Stimulated activated effector memory CD8-positive, alpha-beta T cell treated with anti-CD3 and anti-CD28 coated beads, Interleukin-12 subunit alpha, Interleukin-12 subunit beta, amount 100 ng/mL, for 72 hours (primary cell): Measurements from ENCODE around the gene TRMU.

Source experiments
- ATAC-seq: fragments of 150-1000 bp; cut with Tn5 transposase; 2 replicates; pipeline ENCODE4 v1.10.0; 2021
- DNase-seq, 2 donors: peaks; one replicate each; pipeline ENCODE4 v3.0.0; 2021 to 2022; ENCODE audit warnings: low spot score in 2 of 2
- H3K27ac Mint-ChIP-seq: one replicate; pipeline ENCODE4 v1.8.0; 2022; ENCODE audit warnings: mild to moderate bottlenecking, mixed read lengths
- H3K36me3 Mint-ChIP-seq: one replicate; pipeline ENCODE4 v1.8.0; 2022; ENCODE audit warnings: mild to moderate bottlenecking, mixed read lengths
- H3K4me1 Mint-ChIP-seq: one replicate; pipeline ENCODE4 v1.8.0; 2022; ENCODE audit warnings: mixed read lengths
- H3K4me3 Mint-ChIP-seq: one replicate; pipeline ENCODE4 v1.8.0; 2022; ENCODE audit warnings: mild to moderate bottlenecking, mixed read lengths
- H3K9me3 Mint-ChIP-seq: one replicate; pipeline ENCODE4 v1.8.0; 2022; ENCODE audit warnings: mixed read lengths

The TRMU gene

DNA sequence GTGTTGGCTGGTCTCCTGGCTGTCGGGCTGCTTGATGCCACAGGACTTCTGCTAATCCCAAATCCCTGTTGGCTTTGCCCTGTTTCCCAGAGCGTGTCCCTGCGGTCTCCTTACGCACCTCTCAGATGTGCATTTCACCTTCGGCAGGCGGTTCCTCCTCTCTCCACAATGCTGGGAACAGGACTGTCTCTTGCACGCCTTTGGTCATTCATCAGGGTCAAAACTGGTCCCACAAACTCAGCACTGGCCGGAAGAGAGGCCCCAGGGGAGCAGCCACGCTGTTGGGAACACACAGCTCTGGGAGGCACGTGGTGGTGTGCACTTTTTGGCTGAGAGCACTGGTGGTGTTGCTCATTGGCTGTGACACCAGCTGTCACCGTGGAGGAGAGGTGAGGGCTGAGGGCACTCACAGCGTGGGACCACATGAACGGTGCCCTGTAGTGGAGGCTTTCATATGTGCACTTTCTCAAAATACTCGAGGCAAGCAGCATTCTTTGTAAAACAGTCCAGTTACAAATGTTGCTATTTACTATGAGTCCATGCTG is 15.3 kb upstream of the TRMU start:
- ATAC-seq (no peak), DNase-seq (no peak)
- Mint-ChIP-seq H3K9me3 (no peaks in the 10 kb centered on the region), H3K36me3 (peaks cover 50% of the 10 kb centered on the region), H3K4me3 (no peak overlapping the region), H3K27ac (no peak overlapping the region), H3K4me1 (no peaks in the 10 kb centered on the region)

DNA sequence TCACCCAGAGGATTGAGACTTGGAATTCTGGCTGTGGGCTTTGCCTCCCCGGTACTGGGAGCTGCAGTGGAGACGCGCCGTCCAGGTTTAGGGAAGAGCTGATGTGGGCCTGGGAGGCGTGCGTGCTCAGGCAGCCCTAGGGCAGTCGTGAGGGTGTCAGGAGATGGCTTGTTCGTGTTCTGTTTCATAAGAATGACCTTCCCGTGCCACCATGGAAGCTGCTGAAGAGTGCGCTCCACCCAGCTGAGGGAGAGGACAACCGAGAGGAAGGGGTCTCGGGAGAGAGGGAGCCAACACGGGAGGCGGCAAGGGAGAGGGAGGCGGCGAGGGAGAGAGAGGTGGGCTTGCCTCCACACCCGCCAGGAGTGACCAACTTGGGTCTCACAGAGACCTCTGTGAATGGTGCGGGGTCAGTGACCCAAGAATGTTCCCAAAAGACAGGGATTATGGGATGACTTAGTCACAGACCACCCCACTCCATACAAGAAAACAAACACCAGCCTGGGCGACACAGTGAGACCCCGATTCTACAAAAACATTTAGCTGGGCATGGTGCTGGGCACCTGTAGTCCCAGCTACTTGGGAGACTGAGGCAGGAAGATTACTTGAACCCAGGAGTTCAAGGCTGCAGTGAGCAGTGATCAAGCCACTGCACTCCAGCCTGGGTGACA is 14.7 kb upstream of the TRMU start:
- no peak for ATAC-seq
- no peak overlapping the region for H3K4me3 Mint-ChIP-seq

DNA sequence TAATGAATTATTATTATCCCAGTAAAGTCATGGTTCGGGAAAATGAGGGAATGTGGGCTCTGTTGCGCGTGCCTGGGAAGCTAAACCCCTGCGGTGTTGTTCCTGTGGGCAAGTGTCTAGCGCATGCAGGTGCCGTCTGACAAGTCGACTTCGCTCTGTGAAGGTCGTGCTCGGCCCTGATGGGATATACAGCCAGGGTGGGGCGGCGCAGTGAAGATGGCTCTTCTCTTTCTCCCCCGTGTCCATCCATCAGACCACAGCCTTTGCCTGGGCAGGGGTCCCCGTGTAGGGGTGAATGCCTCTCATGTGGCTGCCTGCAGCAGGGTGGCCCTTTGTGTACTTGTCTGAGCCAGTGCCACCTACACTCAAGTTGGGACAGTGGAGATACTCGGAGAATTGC is 12.8 kb upstream of the TRMU start:
- DNase-seq (no peak), ATAC-seq (no peak)
- no peaks in the 10 kb centered on the region for H3K4me1 Mint-ChIP-seq
- H3K36me3 Mint-ChIP-seq, result peaks cover 41% of the 10 kb centered on the region
- H3K27ac Mint-ChIP-seq, result no peak overlapping the region
- H3K9me3 Mint-ChIP-seq, result no peaks in the 10 kb centered on the region
- H3K4me3 Mint-ChIP-seq, result no peak overlapping the region

More for the DNA sequence above, 14.7 kb upstream of the TRMU start:
- no peak overlapping the region for H3K27ac Mint-ChIP-seq
- no peak for DNase-seq
- peaks cover 43% of the 10 kb centered on the region for H3K36me3 Mint-ChIP-seq
- H3K9me3 Mint-ChIP-seq, result no peaks in the 10 kb centered on the region
- no peaks in the 10 kb centered on the region for H3K4me1 Mint-ChIP-seq

DNA sequence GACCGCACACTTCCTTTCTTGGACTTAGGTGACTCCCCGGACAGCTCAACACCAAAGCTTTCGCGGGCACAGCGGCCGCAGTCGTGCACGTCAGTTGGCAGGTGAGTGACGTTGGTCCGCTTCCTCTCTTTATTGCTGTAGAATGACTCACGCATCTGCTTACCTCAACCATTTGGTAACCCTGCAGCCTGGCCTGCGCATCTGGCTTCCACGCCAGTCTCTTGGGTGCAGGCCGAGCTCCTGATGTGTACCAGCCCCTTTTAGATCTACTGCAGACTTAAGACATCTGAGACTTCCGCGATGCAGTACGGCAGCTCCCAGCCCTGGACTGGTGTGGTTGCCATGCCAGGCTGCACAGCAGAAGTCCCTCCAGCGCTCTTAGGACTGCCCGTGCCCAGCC is 12.4 kb upstream of the TRMU start:
- H3K4me1 Mint-ChIP-seq, result no peaks in the 10 kb centered on the region
- ATAC-seq, result no peak
- DNase-seq, result no peak
- no peak overlapping the region for H3K4me3 Mint-ChIP-seq
- peaks cover 37% of the 10 kb centered on the region for H3K36me3 Mint-ChIP-seq
- H3K27ac Mint-ChIP-seq, result no peak overlapping the region
- H3K9me3 Mint-ChIP-seq, result no peaks in the 10 kb centered on the region

DNA sequence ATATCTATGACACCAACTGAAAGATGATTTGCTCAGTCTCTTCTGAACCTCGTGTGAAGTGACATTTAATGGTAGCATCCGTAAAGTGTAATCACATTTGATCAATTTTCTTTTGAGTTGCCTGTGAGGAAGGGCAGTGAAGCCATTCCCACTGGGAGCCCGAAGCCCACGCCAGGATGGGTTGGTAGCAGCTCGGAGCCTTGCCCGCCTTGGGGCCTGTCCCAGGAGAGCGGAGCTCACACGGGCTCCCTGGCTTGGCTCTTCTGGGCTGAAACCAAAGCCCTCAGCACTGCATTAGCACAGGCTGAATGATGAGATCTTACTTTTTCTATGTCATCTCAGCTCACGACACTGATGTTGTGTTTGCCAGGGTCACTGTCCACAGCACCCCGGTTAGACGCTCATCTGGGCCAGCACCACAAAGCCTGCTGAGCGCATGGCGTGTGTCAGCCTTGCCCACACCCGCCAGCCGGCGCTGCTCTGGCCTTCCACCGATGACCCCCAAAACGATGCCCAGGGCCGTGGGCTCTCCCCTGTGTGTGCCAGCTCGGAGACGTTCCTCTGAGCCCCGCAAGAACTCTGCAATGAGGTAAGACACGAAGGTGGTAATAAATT is 9.3 kb upstream of the TRMU start:
- H3K4me1 Mint-ChIP-seq, result no peaks in the 10 kb centered on the region
- no peaks in the 10 kb centered on the region for H3K9me3 Mint-ChIP-seq
- H3K4me3 Mint-ChIP-seq, result no peak overlapping the region
- no peak overlapping the region for H3K27ac Mint-ChIP-seq
- DNase-seq (no peak), ATAC-seq (no peak)
- H3K36me3 Mint-ChIP-seq, result peaks cover 39% of the 10 kb centered on the region

DNA sequence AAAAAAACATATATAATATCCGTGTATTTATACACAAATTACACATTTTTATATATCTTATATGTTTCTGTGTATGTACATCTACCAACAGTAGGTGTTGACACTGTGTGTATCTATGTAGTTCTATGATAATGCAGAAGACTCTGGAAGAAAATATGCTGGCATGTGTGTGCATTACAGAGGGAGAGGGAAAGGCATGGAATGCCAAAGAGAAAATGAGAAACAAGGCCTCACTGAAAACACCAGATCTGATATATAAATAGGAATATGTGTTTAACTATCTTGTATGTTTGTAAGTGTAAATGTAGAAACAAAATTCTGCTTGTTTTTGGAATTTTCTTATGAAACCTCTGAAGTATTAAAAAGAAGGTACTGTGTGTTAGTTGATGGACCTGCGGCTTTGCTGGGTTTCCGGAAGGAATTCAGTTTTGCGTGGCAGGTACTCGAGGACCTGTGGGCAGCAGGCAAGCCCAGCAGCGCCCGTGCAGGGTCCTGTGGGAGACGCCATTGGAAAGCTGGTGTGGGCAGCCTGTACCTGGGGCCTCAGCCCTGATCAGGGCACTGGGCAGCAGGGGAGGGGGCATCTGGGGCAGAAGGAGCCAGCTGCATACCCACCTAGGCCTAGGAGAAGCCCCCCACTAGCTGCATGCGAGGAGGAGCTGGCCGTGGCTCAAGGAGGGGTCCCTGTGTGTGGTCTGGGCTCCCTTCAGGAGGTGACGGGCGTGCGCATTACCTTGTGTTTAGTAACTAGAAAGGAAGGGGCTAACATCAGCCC is 7.6 kb upstream of the TRMU start:
- H3K9me3 Mint-ChIP-seq, result no peaks in the 10 kb centered on the region
- peaks cover 39% of the 10 kb centered on the region for H3K36me3 Mint-ChIP-seq
- H3K4me1 Mint-ChIP-seq, result no peaks in the 10 kb centered on the region
- no peak overlapping the region for H3K4me3 Mint-ChIP-seq
- H3K27ac Mint-ChIP-seq, result no peak overlapping the region
- no peak for ATAC-seq
- no peak for DNase-seq

DNA sequence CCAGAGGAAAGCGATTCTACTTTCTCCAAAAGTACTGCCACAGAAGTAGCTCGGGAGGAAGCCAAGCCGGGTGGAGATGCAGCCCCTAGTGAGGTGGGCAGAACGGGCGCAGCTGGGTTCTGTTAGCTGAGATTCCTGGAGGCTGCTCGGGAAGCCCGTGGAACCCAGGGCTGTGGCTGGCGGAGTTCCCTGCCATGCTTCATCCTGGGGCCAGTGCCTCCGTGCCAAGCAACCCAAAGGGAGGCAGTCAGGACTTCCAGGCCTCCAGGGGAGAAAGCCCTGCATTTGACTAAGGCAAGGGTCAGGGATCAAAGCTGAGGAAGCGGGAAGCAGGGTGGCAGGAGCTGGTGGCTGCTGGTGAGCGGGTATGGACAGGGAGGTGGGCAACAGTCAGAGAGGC is 6.7 kb upstream of the TRMU start:
- H3K4me3 Mint-ChIP-seq, result no peak overlapping the region
- no peaks in the 10 kb centered on the region for H3K9me3 Mint-ChIP-seq
- ATAC-seq (no peak), DNase-seq (no peak)
- no peaks in the 10 kb centered on the region for H3K4me1 Mint-ChIP-seq
- no peak overlapping the region for H3K27ac Mint-ChIP-seq
- H3K36me3 Mint-ChIP-seq, result peaks cover 45% of the 10 kb centered on the region

DNA sequence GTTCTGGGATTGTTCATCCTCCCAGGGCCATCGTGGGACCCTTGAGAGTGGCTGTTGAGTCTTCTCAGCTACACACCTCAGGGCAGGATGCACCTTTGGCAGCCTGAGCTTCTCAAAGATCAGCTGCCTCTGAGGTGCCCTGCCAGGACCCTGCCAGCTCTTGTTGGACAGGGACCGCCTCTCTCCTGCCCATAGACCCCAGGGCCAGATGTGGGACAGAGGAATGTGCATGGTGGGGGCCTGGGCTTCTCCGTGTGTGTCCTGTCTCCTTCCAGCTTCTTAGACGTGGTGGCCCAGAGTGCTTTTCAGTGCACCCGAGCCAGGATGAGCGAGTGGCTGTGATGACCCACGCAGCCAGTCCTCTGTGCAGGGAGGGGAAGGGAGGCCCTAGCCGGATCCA is 5.9 kb upstream of the TRMU start:
- no peaks in the 10 kb centered on the region for H3K9me3 Mint-ChIP-seq
- no peak overlapping the region for H3K4me3 Mint-ChIP-seq
- peaks cover 39% of the 10 kb centered on the region for H3K36me3 Mint-ChIP-seq
- ATAC-seq (no peak), DNase-seq (no peak)
- peaks cover 5% of the 10 kb centered on the region for H3K4me1 Mint-ChIP-seq
- no peak overlapping the region for H3K27ac Mint-ChIP-seq

DNA sequence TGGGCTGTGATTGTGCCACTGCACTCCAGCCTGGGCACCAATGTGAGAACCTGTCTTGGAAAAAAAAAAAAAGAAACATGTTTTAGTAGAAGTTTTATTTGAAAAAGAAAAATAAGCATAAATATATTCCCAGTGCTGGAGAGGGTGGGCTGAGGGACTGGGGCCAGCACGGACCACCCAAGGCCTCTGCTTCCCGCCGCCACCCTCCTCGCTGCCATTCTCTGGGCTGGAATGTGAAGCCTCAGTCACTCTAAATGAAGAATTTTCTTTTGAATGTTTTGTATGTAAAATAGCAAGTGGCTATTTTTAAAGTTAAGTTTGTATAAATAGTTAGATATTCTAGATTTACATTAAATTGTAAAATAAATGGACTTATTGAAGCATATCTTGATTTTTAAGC is 5.1 kb upstream of the TRMU start:
- H3K4me1 Mint-ChIP-seq, result peaks cover 10% of the 10 kb centered on the region
- no peak overlapping the region for H3K27ac Mint-ChIP-seq
- no peak overlapping the region for H3K4me3 Mint-ChIP-seq
- peaks cover 40% of the 10 kb centered on the region for H3K36me3 Mint-ChIP-seq
- DNase-seq (no peak), ATAC-seq (no peak)
- no peaks in the 10 kb centered on the region for H3K9me3 Mint-ChIP-seq

DNA sequence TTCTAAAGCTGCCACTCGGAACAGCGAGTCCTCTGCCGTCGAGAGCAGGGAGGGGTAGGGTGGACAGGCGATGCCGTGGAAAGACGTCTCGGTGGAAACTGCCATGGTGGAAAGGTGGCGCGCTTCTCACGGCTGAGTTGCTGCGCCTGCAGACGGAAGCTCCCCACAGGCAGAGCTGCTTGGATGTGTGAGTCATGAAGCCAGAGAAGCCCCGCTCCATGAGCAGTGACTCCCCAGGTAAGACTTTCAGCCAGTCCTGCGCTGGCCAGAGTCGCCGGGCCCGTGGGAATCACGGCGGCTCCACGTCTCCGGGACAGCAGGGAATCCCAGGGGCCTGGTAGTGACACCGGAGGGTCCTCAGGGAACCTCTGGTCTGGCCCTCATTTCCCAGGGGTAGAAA is 4.0 kb upstream of the TRMU start:
- Mint-ChIP-seq H3K9me3 (no peaks in the 10 kb centered on the region), H3K4me1 (peaks cover 15% of the 10 kb centered on the region), H3K27ac (no peak overlapping the region), H3K36me3 (peaks cover 44% of the 10 kb centered on the region), H3K4me3 (no peak overlapping the region)
- ATAC-seq (no peak), DNase-seq (no peak)

DNA sequence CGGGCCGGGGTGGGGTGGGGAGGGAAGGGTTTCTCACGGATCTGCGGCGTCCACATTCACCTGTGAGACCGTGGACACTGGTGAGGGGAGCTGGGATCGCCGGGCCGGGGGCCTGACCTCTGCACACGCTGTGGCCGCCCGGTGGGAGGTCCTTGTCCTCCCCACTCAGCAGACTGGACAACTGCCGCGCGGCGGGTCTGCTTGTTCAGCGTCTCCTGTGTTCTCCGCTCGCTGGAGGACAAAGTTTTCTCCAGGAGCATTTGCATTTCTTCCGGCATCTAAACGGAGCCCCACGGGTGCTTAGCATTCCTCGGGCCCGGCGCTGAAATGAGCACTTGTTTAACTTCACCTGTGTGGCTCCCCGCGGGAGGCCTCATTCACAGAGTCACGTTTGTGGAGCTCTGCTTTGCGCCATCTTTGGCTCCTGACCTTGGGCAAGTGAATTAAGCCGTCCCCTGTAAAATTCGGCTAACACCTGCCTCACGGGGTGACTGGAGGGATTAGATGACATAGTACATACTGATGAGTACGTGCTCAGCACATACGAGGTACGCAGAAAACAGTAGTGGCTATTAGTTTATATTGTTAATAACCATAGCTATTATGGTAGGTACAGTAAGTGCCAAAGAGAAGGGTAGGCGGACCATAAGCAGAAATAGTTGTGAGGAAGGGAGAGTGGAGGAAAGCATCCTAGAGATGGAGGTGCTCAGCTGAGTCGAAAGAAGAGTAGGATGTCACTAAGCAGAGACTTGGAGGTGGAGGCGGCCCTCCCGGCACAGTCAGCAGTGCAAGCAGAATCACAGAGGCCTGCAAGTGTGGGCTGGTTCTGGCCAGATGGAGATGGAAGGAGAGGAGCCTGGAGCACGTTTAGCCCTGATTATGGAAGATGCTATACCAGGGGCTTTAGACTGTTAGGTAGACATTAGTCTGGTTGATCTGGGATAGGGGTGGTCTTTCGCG is 885 bp downstream of the TRMU start:
- no peaks in the 10 kb centered on the region for H3K9me3 Mint-ChIP-seq
- ATAC-seq, result peak; percentile 60
- peaks cover 47% of the 10 kb centered on the region for H3K4me1 Mint-ChIP-seq
- peak overlapping the region; percentile 97 for H3K4me3 Mint-ChIP-seq
- peak overlapping the region; percentile 95 for H3K27ac Mint-ChIP-seq
- H3K36me3 Mint-ChIP-seq, result peaks cover 72% of the 10 kb centered on the region
- DNase-seq, result peak in 1 of 2 donors; percentile 52

DNA sequence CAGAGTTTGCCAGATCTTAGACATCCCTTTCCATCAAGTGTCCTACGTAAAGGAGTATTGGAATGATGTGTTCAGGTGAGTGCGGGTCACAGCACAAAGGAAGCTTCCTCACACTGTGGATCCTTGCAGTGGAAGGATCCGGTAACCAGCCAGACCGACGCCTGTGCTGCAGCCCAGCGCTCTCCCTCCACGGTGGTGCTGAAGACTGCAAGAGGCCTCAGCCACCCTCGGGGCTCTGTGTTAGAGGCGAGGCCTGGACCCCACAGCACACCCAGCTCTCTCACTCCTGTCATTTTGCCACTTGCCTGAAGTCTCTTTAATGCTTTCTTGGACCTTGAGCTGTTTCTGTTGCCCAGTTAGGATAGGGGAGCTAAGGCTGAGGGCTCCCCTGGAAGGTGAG is 2.4 kb downstream of the TRMU start:
- Mint-ChIP-seq H3K27ac (peak overlapping the region; percentile 59), H3K36me3 (peaks cover 82% of the 10 kb centered on the region), H3K4me1 (peaks cover 47% of the 10 kb centered on the region), H3K9me3 (no peaks in the 10 kb centered on the region), H3K4me3 (no peak overlapping the region)
- DNase-seq (no peak), ATAC-seq (no peak)

DNA sequence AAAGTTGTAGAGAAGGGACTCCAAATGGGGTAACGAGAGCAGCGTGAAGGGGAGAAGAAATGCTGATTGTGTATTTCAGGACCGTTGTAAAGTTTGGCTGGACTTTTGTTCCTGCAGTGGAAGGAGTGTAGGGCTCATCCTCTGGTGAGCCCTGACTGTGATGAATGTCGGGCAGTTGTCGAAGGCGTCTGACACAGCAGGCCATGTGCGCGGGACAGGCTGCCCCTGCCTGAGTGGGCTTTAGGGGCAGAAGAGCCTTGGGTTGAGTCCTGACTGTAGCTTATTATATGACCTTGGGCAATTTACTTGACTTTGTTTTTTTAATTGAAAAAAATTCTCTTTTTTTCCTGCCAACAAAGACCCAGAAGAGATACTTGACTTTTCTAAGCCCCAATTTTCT is 3.1 kb downstream of the TRMU start:
- Mint-ChIP-seq H3K4me1 (peaks cover 47% of the 10 kb centered on the region), H3K4me3 (no peak overlapping the region), H3K27ac (peak overlapping the region; percentile 59), H3K36me3 (peaks cover 84% of the 10 kb centered on the region), H3K9me3 (no peaks in the 10 kb centered on the region)
- DNase-seq, result no peak
- ATAC-seq, result no peak

DNA sequence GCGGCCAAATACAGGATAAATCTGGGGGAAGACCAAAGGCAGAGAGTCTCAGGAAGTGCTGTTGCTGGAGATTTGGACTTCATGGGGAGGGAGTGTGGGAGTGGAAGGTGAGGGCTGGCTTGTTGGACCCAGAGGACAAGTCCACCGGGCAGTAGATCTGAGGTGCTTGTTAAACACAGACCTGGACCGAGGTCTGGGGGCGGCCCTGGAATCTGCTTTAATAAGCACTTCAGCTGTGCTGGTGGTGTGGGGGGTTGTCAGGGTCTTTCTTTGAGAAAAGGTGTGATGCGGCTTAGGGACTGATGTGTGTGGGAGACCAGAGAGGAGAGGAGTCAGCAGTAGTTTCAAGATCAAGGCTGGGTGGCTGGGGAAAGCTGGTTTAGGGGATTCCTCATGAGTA is 4.4 kb downstream of the TRMU start:
- peaks cover 93% of the 10 kb centered on the region for H3K36me3 Mint-ChIP-seq
- H3K27ac Mint-ChIP-seq, result no peak overlapping the region
- no peaks in the 10 kb centered on the region for H3K9me3 Mint-ChIP-seq
- ATAC-seq (no peak), DNase-seq (no peak)
- H3K4me3 Mint-ChIP-seq, result no peak overlapping the region
- peaks cover 49% of the 10 kb centered on the region for H3K4me1 Mint-ChIP-seq

DNA sequence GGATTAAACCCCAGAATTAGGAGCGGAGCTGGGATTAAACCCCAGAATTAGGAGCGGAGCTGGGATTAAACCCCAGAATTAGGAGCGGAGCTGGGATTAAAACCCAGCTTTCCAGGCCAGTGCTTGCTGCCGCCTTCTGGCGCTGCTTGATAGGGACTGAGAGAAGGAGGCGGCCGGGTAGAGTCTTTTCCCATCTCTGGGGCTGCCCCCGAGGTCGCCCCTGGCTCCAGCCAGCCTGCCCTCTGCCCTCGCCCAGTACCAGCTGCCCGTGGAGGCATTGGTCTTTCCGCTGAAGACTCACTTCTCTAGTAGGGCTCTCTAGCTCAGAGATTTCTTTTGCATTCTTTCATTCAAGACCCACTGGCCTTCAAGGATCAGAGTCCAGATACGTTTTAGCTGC is 5.2 kb downstream of the TRMU start:
- no peak for DNase-seq
- Mint-ChIP-seq H3K27ac (no peak overlapping the region), H3K4me3 (no peak overlapping the region), H3K4me1 (peaks cover 45% of the 10 kb centered on the region), H3K36me3 (peaks cover 96% of the 10 kb centered on the region), H3K9me3 (no peaks in the 10 kb centered on the region)
- no peak for ATAC-seq
